Gastrocnemius medialis (tissue), 4 donors: Measurements from ENCODE around the gene PRPS1. TPM values are rescaled to one million over a fixed set of nuclear protein-coding genes. Genes with fewer than 3 reads are reported as not detected.

Source experiments
- ATAC-seq, 2 donors: fragments of 150-250 bp; one replicate each; pipeline ENCODE4 v1.9.1; 2016
- DNase-seq, 2 donors: peaks; one replicate each; pipeline ENCODE4 v3.0.0-alpha.2; 2019
- H3K27ac ChIP-seq, 4 donors: fragments of 200-600 bp; sonication (generic); 1 replicate in 1 of 4; 2 replicates in 3 of 4; pipeline ENCODE4 v1.5.1; 2016 to 2018; ENCODE audit warnings: mild to moderate bottlenecking in 2 of 4, moderate library complexity in 1 of 4
- H3K27me3 ChIP-seq, 3 donors: fragments of 200-600 bp; sonication (generic) in 2 of 3; 1 replicate in 1 of 3; 2 replicates in 2 of 3; pipeline versions ENCODE4 v1.5.1 to v1.6.0; 2016 to 2019; ENCODE audit warnings: mild to moderate bottlenecking in 1 of 3, moderate library complexity in 1 of 3
- H3K36me3 ChIP-seq, 2 donors: fragments of 200-600 bp; sonication (generic) in 1 of 2; one replicate each; pipeline ENCODE4 v1.5.1; 2017 to 2018
- H3K4me1 ChIP-seq, 2 donors: fragments of 200-600 bp; sonication (generic) in 1 of 2; one replicate each; pipeline ENCODE4 v1.5.1; 2016 to 2017; ENCODE audit warnings: mild to moderate bottlenecking in 2 of 2
- H3K4me3 ChIP-seq, 4 donors: fragments of 200-600 bp; sonication (generic) in 3 of 4; 1 replicate in 1 of 4; 2 replicates in 3 of 4; pipeline ENCODE4 v1.5.1; 2016 to 2019; ENCODE audit warnings: mild to moderate bottlenecking in 2 of 4
- H3K9me3 ChIP-seq, 3 donors: fragments of 200-600 bp; sonication (generic) in 2 of 3; 1 replicate in 1 of 3; 2 replicates in 2 of 3; pipeline ENCODE4 v1.5.1; 2016 to 2019
- CTCF ChIP-seq, 5 experiments: fragments of 450-650 bp in 3 of 5; fragments of 200-600 bp in 2 of 5; sonication (generic) in 2 of 5; IDR thresholded peaks in 4 of 5; conservative IDR thresholded peaks in 1 of 5; 1 replicate in 4 of 5; 2 replicates in 1 of 5; pipeline ENCODE4 v1.5.1; 2016 to 2019; ENCODE audit warnings: antibody characterized with exemption in 5 of 5, mild to moderate bottlenecking in 3 of 5, moderate library complexity in 3 of 5
- POLR2A ChIP-seq, 2 donors: fragments of 450-650 bp; IDR thresholded peaks; one replicate each; pipeline ENCODE4 v1.6.1; 2017; ENCODE audit warnings: antibody characterized with exemption in 2 of 2, mild to moderate bottlenecking in 2 of 2, moderate library complexity in 2 of 2
- in situ Hi-C, 4 donors: fragments of 200-750 bp; cut with MboI; loops; one replicate each; pipeline versions ENCODE4 v1.15.0 to v1.8.0; 2017; ENCODE audit warnings: low sequenced_read_pairs in 4 of 4
- intact Hi-C: fragments of 100-400 bp; cut with DNase I; formaldehyde crosslinking; loops from one replicate; pipeline ENCODE4 v1.15.1; 2023; ENCODE audit warnings: low total_unique reads
- total RNA-seq, 4 donors: library from RNA; depleted of rRNA; stranded (reverse); fragments of >200 nt; gene quantifications; one replicate each; pipeline versions ENCODE4 v1.1.0 to v1.2.3, GENCODE V29; 2016

Gene PRPS1
- total RNA-seq, 4 donors from 2014 or later: 19.6 to 46.0 (median 30.9) TPM

GRCh38 chrX:107659768-107660167 lies 31.5 kb downstream of the PRPS1 start:
- peak; percentile 78 to 81 for ATAC-seq
- intact Hi-C loops: loop anchor here (1.0 to 5.0 kb wide), 3 partner anchors 118 to 433 kb away; partner anchors contain the start of genes ATG4A, NCBP2L and PSMD10
- in situ Hi-C loops: loop anchor here (5.0 to 25.0 kb wide), 4 partner anchors 118 to 228 kb away; partner anchors contain the start of genes NCBP2L (in 1 of the 4) and TSC22D3 (in 1 of the 4)

GRCh38 chrX:107662145-107662544 lies 33.8 kb downstream of the PRPS1 start:
- intact Hi-C loops (no loop called here), in situ Hi-C loops (loop anchor here (5.0 to 25.0 kb wide), 4 partner anchors 115 to 225 kb away; partner anchors contain the start of genes NCBP2L (in 1 of the 4) and TSC22D3 (in 1 of the 4))
- no peak for TF ChIP-seq POLR2A (IDR thresholded peaks at IDR 0.05)
- no peak for TF ChIP-seq CTCF (IDR thresholded peaks at IDR 0.05 in 4 of 5, conservative IDR thresholded peaks at IDR 0.05 in 1 of 5)
- H3K27ac ChIP-seq: no peak overlapping the region
- H3K9me3 ChIP-seq: no peaks in the 10 kb centered on the region
- ATAC-seq: no peak
- no peak for DNase-seq
- no peaks in the 10 kb centered on the region for H3K27me3 ChIP-seq
- H3K4me3 ChIP-seq: no peak overlapping the region
- no peaks in the 10 kb centered on the region for H3K4me1 ChIP-seq
- no peaks in the 10 kb centered on the region for H3K36me3 ChIP-seq

More at GRCh38 chrX:107659768-107660167, 31.5 kb downstream of the PRPS1 start:
- Histone ChIP-seq H3K27ac (no peak overlapping the region), H3K27me3 (no peaks in the 10 kb centered on the region), H3K9me3 (no peaks in the 10 kb centered on the region), H3K4me3 (no peak overlapping the region), H3K36me3 (no peaks in the 10 kb centered on the region), H3K4me1 (peaks cover 0 to 2% of the 10 kb centered on the region in 2 donors)
- no peak for DNase-seq
- TF ChIP-seq POLR2A (IDR thresholded peaks at IDR 0.05) (no peak), CTCF (IDR thresholded peaks at IDR 0.05 in 4 of 5, conservative IDR thresholded peaks at IDR 0.05 in 1 of 5) (peak; percentile 44 to 63 (median 61))

DNA sequence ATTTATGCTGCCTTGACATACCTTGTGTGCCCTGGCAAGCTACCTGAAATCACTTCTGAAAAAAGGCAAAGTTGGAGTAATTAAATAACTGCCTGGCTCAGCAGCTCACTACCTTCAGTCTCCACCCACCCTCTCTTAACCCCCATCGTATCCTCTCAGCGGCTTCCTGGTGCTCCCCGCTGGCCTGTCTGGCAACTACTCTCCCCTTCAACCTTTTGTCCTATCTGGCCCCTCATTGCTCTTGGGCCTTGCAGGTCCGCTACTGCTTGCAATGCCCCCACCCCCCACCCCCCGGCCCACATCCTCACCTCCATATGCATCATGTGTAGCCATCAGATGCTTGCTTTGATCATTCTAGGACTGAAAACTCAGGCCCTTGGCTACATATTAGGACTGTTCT lies 34.5 kb downstream of the PRPS1 start:
- TF ChIP-seq POLR2A (IDR thresholded peaks at IDR 0.05) (no peak), CTCF (IDR thresholded peaks at IDR 0.05 in 4 of 5, conservative IDR thresholded peaks at IDR 0.05 in 1 of 5) (no peak)
- DNase-seq: no peak
- no peak for ATAC-seq
- no peaks in the 10 kb centered on the region for H3K27me3 ChIP-seq
- no peak overlapping the region for H3K4me3 ChIP-seq
- H3K36me3 ChIP-seq: no peaks in the 10 kb centered on the region
- in situ Hi-C loops: loop anchor here (5.0 to 25.0 kb wide), 4 partner anchors 114 to 224 kb away; partner anchors contain the start of genes NCBP2L (in 1 of the 4) and TSC22D3 (in 1 of the 4)
- intact Hi-C loops: no loop called here
- no peaks in the 10 kb centered on the region for H3K4me1 ChIP-seq
- H3K9me3 ChIP-seq: no peaks in the 10 kb centered on the region
- H3K27ac ChIP-seq: no peak overlapping the region

DNA sequence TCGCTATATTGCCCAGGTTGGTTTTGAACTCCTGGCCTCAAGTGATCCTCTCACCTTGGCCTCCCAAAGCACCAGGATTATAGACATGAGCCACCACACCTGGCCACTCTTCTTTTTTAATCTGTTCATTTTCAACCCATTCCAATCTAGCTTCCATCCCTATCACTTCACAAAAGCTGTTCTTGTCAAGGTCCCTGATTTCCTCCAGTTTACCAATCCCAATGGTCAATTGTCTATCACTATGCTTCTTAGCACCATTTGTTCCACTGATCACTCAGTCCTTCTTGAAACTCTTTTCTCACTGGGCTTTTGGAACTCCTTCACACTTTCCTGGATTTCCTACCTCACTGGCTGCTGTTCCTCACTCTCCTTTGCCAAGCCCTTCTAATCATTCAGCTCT lies 38.6 kb downstream of the PRPS1 start:
- TF ChIP-seq POLR2A (IDR thresholded peaks at IDR 0.05): no peak
- no peak for TF ChIP-seq CTCF (IDR thresholded peaks at IDR 0.05 in 4 of 5, conservative IDR thresholded peaks at IDR 0.05 in 1 of 5)
- in situ Hi-C loops: loop anchor here (10.0 to 25.0 kb wide), 2 partner anchors 118 to 220 kb away; no protein-coding TSS in a partner anchor
- no peaks in the 10 kb centered on the region for H3K36me3 ChIP-seq

More for the DNA sequence above, 38.6 kb downstream of the PRPS1 start:
- Histone ChIP-seq H3K4me3 (no peak overlapping the region), H3K27ac (no peak overlapping the region), H3K9me3 (no peaks in the 10 kb centered on the region), H3K4me1 (no peaks in the 10 kb centered on the region), H3K27me3 (no peaks in the 10 kb centered on the region)
- intact Hi-C loops: no loop called here
- ATAC-seq (no peak), DNase-seq (no peak)
